ENCODE results near the gene CMIP.

CMIP gene

DNA sequence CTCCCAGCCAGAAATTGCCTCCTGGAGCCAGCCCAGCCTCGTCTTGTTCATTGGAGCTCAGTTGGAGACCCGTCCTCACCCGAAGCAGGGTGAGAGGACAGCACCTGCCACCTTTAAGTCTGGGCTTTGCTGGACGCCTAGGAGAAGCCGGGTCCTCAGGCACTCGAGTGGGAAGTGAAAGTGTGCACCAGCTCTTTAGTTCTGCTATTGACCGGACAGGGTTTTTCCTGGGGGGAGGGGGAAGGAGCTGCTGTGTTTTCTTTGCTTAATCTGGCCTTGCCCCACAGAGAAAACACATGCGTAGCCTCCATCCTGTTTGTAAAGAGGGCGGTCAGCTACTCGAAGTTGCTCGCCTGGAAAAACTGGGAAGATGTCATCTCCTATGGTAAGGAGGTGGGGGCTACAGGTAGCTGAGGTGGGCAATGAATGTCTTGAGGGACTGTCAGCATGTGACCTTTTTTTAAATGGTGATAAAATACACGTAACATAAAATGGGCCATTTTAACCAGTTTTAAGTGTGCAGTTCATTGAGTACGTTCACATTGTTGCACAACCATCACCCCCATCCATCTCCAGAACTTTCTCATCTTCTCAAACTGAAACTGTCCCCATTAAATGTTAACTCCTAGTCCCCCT, 34.4 kb downstream of the CMIP start:
- no peak overlapping the region for H3K4me3 ChIP-seq (ENCODE audit: low read depth, low read length)
- TF ChIP-seq, protein P1, sequence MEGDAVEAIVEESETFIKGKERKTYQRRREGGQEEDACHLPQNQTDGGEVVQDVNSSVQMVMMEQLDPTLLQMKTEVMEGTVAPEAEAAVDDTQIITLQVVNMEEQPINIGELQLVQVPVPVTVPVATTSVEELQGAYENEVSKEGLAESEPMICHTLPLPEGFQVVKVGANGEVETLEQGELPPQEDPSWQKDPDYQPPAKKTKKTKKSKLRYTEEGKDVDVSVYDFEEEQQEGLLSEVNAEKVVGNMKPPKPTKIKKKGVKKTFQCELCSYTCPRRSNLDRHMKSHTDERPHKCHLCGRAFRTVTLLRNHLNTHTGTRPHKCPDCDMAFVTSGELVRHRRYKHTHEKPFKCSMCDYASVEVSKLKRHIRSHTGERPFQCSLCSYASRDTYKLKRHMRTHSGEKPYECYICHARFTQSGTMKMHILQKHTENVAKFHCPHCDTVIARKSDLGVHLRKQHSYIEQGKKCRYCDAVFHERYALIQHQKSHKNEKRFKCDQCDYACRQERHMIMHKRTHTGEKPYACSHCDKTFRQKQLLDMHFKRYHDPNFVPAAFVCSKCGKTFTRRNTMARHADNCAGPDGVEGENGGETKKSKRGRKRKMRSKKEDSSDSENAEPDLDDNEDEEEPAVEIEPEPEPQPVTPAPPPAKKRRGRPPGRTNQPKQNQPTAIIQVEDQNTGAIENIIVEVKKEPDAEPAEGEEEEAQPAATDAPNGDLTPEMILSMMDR (IDR thresholded peaks at IDR 0.05; ENCODE audit: low read depth, low read length): no peak

DNA sequence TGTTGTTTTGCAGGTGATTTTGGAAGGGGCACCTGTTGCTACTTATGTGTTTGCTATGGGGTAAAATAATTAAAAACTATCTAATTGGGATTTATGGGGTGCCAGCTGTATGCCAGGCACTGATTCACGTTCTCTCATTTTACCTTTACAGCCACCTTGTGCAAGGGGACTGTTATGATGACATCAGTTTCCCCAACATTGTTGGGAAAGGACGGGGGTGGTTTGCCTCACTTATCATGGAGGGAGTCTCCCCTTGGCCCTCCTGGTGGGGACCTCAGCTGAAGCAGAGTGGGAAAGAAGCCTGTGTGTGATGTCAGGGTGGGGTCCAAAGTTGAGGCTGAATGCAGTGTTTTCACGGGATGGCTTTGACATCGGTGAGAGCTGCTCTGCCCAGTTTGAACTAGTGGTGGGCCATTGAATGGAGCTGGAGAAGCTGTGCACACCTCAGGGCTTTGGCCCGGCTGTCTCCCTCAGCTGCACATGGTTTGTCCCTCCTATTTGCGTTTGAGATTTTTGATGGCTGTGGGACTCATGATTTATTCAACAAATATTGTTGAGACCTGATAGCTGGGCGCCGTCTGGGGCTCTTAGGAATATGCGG, 36.1 kb downstream of the CMIP start:
- no peak overlapping the region for H3K4me3 ChIP-seq (ENCODE audit: low read depth, low read length)
- TF ChIP-seq, protein P1 (IDR thresholded peaks at IDR 0.05; ENCODE audit: low read depth, low read length): no peak

DNA sequence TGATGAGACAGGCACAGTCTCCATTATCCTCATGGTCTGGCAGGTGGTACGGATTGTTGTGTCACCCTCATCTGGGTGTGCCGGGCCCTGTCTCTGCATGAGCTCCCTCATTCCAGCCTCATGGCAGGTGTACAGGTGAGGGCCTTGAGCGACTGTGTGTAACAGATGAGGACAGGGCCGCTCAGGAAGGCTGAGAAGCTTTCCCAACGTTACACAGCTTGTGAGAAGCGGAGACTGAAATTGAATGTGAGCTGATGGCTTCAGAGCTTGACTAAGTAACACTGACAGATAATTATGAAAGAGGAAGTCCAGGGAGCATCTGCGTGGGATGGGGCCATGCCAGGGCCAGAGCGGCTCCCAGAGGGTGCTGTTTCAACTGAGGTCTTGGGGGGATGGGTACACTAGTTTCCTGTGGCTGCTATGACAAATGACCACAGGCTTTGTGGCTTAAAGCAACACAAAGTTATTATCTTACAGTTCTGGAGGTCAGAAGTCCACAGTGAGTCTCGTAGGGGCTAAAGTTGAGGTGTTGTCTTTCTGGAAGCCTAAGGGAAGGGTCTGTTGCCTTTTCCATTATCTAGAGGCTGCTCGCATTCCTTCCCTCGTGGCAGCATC, 36.7 kb downstream of the CMIP start:
- TF ChIP-seq, protein P1 (IDR thresholded peaks at IDR 0.05; ENCODE audit: low read depth, low read length): no peak
- no peak overlapping the region for H3K4me3 ChIP-seq (ENCODE audit: low read depth, low read length)

DNA sequence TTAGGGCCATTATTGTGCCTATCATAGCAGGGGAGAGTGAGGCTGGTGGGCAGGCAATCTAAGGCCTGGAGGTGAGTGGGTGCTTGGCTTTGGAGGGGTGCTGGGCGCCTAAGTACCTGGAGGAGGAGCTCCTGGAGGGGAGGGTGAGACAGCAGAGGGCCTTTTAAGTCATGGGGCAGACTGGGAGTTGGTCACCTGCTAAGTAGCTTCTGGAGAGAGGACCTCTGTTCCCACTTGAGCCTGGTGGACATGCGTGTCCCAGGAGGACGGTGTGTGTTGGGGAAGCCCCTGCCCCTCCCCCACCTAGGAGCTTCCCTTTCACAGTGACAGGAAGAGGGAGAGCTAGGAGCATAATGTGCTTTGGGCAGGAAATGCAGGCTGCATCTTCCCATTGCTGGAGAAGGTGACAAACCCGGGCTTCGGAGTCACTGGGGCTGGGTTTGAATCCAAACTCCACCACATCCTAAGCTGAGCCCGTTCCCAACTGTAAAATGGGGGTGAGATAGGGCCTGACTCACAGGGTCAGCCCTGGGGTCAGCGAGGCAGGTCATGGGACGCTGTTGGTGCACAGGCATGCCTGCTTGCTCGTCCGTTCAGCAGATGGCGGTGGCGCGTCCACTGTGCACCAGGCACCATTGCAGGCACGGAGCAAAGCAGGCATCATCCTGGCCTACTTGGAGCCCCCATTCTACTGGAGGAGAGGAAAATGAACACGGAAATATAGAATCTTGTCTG, 37.9 kb downstream of the CMIP start:
- TF ChIP-seq, protein P1 (IDR thresholded peaks at IDR 0.05; ENCODE audit: low read depth, low read length): no peak
- H3K4me3 ChIP-seq (ENCODE audit: low read depth, low read length): no peak overlapping the region

DNA sequence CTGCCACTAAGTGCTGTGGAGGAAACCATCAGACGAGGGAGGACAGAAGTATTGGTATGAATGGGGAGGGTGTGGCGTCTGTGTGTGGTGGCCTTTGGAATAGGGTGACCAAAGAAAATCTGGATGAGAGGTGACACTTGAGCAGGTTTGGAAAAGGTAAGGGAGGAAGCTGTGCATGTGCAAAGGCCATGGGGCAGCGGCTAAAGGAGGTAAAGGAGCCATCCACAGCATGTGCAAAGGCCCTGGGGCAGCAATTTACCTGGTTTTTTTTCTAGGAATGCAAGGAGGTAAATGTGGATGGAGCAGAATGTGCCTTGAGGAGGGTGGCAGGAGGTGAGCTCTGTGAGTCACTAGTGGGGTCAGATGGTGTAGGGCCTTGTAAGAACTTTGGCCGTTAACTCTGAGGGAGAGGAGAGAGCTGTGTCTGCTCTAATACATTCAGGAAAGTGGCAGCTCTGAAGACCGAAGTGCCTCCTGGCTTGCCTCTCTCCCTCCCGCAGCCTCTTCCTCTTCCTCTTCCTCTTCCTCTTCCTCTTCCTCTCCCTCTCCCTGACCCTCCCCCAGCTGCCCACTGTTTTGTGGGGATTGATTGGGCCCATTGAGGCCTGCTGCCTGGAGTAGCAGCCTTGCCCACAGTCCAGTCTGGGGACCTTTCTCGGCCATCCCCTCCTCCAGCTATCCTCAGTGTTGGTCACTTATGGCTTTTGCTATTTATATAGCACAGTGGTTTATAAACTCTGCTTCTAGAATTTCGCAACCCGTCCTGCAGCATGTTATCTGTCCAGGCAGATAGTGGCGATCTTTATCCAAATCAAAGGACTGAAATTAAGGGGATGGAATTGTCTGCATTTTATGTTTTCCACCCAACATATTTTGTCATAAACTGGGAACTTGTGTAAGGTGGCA, 38.7 kb downstream of the CMIP start:
- no peak overlapping the region for H3K4me3 ChIP-seq (ENCODE audit: low read depth, low read length)
- TF ChIP-seq, protein P1 (IDR thresholded peaks at IDR 0.05; ENCODE audit: low read depth, low read length): no peak

DNA sequence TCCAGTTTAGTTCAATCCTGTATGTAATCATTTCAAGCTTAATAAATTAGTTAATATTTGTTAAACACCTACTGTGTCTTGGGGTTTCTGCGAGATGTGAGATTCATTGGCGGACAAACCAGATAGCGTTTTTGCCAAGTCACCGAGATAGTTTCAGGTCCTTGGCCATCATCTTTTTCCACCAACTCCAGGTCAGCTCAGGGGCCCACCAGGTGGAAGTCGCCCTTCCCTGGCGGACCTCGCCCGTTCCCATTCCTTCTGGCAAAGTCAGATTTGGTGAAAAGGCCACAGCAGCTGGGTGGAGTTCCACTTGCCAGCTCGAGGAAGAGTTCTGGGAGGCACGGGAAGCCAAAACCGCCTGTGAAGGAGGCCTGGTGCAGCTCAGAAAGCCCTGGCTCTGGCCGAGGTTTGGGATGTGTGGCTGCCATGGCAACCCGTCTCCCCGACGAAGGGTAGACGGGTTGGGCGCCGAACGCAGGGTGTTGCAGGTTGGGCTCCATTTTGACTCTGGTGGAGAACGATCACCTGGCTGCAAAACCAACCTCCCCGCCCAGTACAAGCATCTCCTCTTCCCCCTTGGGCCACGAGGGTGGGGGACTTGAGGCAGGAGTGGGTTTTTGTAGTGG, 39.5 kb downstream of the CMIP start:
- TF ChIP-seq, protein P1 (IDR thresholded peaks at IDR 0.05; ENCODE audit: low read depth, low read length): no peak
- H3K4me3 ChIP-seq (ENCODE audit: low read depth, low read length): no peak overlapping the region
